ENCODE data around the gene OSBPL8.

GRCh38 chr12:76457818-76458217, 101.8 kb downstream of the OSBPL8 start:
- TF ChIP-seq CTCF (IDR thresholded peaks at IDR 0.05), result no peak
- no peak for TF ChIP-seq ZFX (IDR thresholded peaks at IDR 0.05; ENCODE audit: borderline replicate concordance)

Data from 22Rv1 (cell line).